K562 (cell line): ENCODE measurements around the gene FAM83D. TPM values are rescaled to one million over a fixed set of nuclear protein-coding genes. Genes with fewer than 3 reads are reported as not detected.

Source experiments
- E2F5 ChIP-seq: sonication (generic); formaldehyde crosslinking; IDR thresholded peaks from 2 replicates; pipeline ENCODE4 v1.8.0; 2022; ENCODE audit warnings: mild to moderate bottlenecking, missing genetic modification reagents
- FOXJ2 ChIP-seq: fragments of 200-800 bp; sonication (Bioruptor generic); IDR thresholded peaks from 2 replicates; pipeline ENCODE4 v1.6.1; 2016; ENCODE audit warnings: missing genetic modification characterization, missing compliant biosample characterization
- GABPB2 ChIP-seq: fragments of 250-450 bp; sonication (Bioruptor Pico); conservative IDR thresholded peaks from 2 replicates; pipeline ENCODE4 v1.5.1; 2021; ENCODE audit warnings: mild to moderate bottlenecking
- HOMEZ ChIP-seq: fragments of 250-450 bp; sonication (Bioruptor Pico); IDR thresholded peaks from 2 replicates; pipeline ENCODE4 v1.4.0; 2020; ENCODE audit warnings: mild to moderate bottlenecking, moderate library complexity
- KAT2B ChIP-seq: IDR thresholded peaks from one replicate; pipeline ENCODE4 v1.6.1; 2012; ENCODE audit warnings: low read depth, mild to moderate bottlenecking, control low read depth, inconsistent platforms, low read length, moderate library complexity
- MYC ChIP-seq, 2 experiments: fragments of 250-450 bp in 1 of 2; sonication (Bioruptor Pico) in 1 of 2; IDR thresholded peaks; 2 replicates each; pipeline versions ENCODE4 v1.5.1 to v1.6.1; 2012 to 2021; ENCODE audit warnings: low read depth in 2 of 2, borderline replicate concordance in 1 of 2, improper control_type of control experiment in 1 of 2, low read length in 1 of 2, mild to moderate bottlenecking in 1 of 2, moderate library complexity in 1 of 2
- NR1H2 ChIP-seq: sonication (generic); formaldehyde crosslinking; IDR thresholded peaks from 2 replicates; pipeline ENCODE4 v1.4.0; 2020; ENCODE audit warnings: mild to moderate bottlenecking, missing genetic modification reagents
- NR2C2 ChIP-seq, 2 experiments: fragments of 200-800 bp in 1 of 2; sonication (Bioruptor generic) in 1 of 2; sonication (generic) in 1 of 2; formaldehyde crosslinking in 1 of 2; IDR thresholded peaks; 2 replicates each; pipeline versions ENCODE4 v1.6.1 to v1.8.0; 2016 to 2022; ENCODE audit warnings: mild to moderate bottlenecking in 1 of 2, missing compliant biosample characterization in 1 of 2, missing genetic modification characterization in 1 of 2, missing genetic modification reagents in 1 of 2
- PKNOX1 ChIP-seq: fragments of 450-650 bp; IDR thresholded peaks from 2 replicates; pipeline ENCODE4 v1.6.1; 2016
- POLR2G ChIP-seq: fragments of 200-400 bp; formaldehyde crosslinking; IDR thresholded peaks from 2 replicates; pipeline ENCODE4 v1.6.1; 2017; ENCODE audit warnings: low read depth, mild to moderate bottlenecking, antibody characterized with exemption, low read length, moderate library complexity
- PRDM10 ChIP-seq: fragments of 450-650 bp; IDR thresholded peaks from 2 replicates; pipeline ENCODE4 v1.6.1; 2018; ENCODE audit not compliant: partially characterized antibody
- SREBF2 ChIP-seq: sonication (generic); formaldehyde crosslinking; IDR thresholded peaks from 2 replicates; pipeline ENCODE4 v1.4.0; 2020; ENCODE audit warnings: mild to moderate bottlenecking, missing genetic modification reagents
- TCF7L2 ChIP-seq: fragments of 150-350 bp; IDR thresholded peaks from 2 replicates; pipeline ENCODE4 v1.6.1; 2016; ENCODE audit warnings: low read depth, mild to moderate bottlenecking, low read length, moderate library complexity
- TEAD1 ChIP-seq, 2 experiments: fragments of 450-650 bp in 1 of 2; sonication (generic) in 1 of 2; formaldehyde crosslinking; IDR thresholded peaks; 2 replicates each; pipeline versions ENCODE4 v1.4.0 to v1.8.0; 2020 to 2022; ENCODE audit warnings: mild to moderate bottlenecking in 2 of 2, missing genetic modification reagents in 1 of 2
- THRB ChIP-seq: fragments of 450-650 bp; formaldehyde crosslinking; conservative IDR thresholded peaks from 2 replicates; pipeline ENCODE4 v1.4.0; 2022; ENCODE audit warnings: mild to moderate bottlenecking, missing genetic modification characterization
- TRIM28 ChIP-seq: fragments of 450-650 bp; IDR thresholded peaks from 2 replicates; pipeline ENCODE4 v1.6.1; 2017
- ZNF175 ChIP-seq: fragments of 200-800 bp; sonication (Bioruptor generic); IDR thresholded peaks from 2 replicates; pipeline ENCODE4 v1.6.1; 2016; ENCODE audit warnings: low read depth, mild to moderate bottlenecking, missing genetic modification characterization, missing compliant biosample characterization
- ZNF584 ChIP-seq: fragments of 200-800 bp; sonication (Bioruptor generic); IDR thresholded peaks from 2 replicates; pipeline ENCODE4 v1.6.1; 2016; ENCODE audit warnings: low read depth, mild to moderate bottlenecking, missing genetic modification characterization, missing compliant biosample characterization
- ZNF586 ChIP-seq: fragments of 450-650 bp; formaldehyde crosslinking; conservative IDR thresholded peaks from 2 replicates; pipeline ENCODE4 v1.4.0; 2020; ENCODE audit warnings: mild to moderate bottlenecking, moderate library complexity
- polyA plus RNA-seq, 8 experiments: library from polyadenylated mRNA; depleted of rRNA in 4 of 8; stranded (reverse) in 5 of 8; unstranded in 3 of 8; fragments of >200 nt; fragmentation: Nextera tagmentation in 2 of 8; fragmentation: Illumina TruSeq in 1 of 8; extraction: Ambion mirVana in 2 of 8; extraction: Trizol in 1 of 8; gene quantifications; 2 replicates each; pipeline versions ENCODE4 v1.2.1 to v1.2.3, GENCODE V29; 2011 to 2014; ENCODE audit warnings: inconsistent platforms in 1 of 8, missing spikeins in 1 of 8
- total RNA-seq, 7 experiments: library from RNA; depleted of rRNA in 6 of 7; stranded (reverse); fragments of >200 nt in 6 of 7; fragmentation: Illumina TruSeq in 2 of 7; extraction: Trizol in 2 of 7; gene quantifications; 2 replicates each; pipeline versions ENCODE4 v1.2.1 to v1.2.3, GENCODE V29; 2011 to 2021; ENCODE audit warnings: low replicate concordance in 1 of 7

Gene FAM83D
- total and polyA plus RNA-seq, 9 of the 15 experiments (the other 6 are each of a cell fraction or from before 2014, with no cell fraction given): 8.2 to 66.1 (median 43.5) TPM

- no peak for TF ChIP-seq THRB (CRISPR knock-in tag)
- no peak for TF ChIP-seq E2F5 (CRISPR knock-in tag)
- TF ChIP-seq TRIM28: no peak
- no peak for TF ChIP-seq HOMEZ (CRISPR knock-in tag)
- TF ChIP-seq TCF7L2: no peak
- TF ChIP-seq TEAD1 (CRISPR knock-in tag; IDR thresholded peaks at IDR 0.05): no peak
- no peak for TF ChIP-seq MYC (IDR thresholded peaks at IDR 0.05; ENCODE audit: low read depth, low read length)
- TF ChIP-seq MYC (CRISPR knock-in tag; IDR thresholded peaks at IDR 0.05; ENCODE audit: borderline replicate concordance, low read depth): no peak
- TF ChIP-seq FOXJ2 (tag): no peak
- no peak for TF ChIP-seq POLR2G
- peak; percentile 84; the same call in 1 of the 2 replicates for TF ChIP-seq NR1H2 (CRISPR knock-in tag)
- TF ChIP-seq ZNF584: 0 out of 2 replicates have a peak, but pooled peaks have one; percentile 20
- TF ChIP-seq SREBF2 (CRISPR knock-in tag): no peak
- TF ChIP-seq KAT2B: no peak
- TF ChIP-seq GABPB2 (CRISPR knock-in tag): no peak
- TF ChIP-seq NR2C2 (CRISPR knock-in tag; IDR thresholded peaks at IDR 0.05): no peak
- no peak for TF ChIP-seq NR2C2 (tag; IDR thresholded peaks at IDR 0.05)
- no peak for TF ChIP-seq PRDM10
- TF ChIP-seq PKNOX1: no peak
- no peak for TF ChIP-seq ZNF586
- TF ChIP-seq ZNF175 (CRISPR knock-in tag): 0 out of 2 replicates have a peak, but pooled peaks have one; percentile 16
Measured at GRCh38 chr20:38961530-38962043, 35.4 kb downstream of the FAM83D start (continued).
